Endothelial cell of umbilical vein (primary cell): Measurements from ENCODE around the gene NCK1.
"Not testable (repeated sequence)": the region's sequence is repeated elsewhere in the genome, so short reads cannot be mapped to it uniquely, and the experiment has no call there.

Experiments
- EZH2 ChIP-seq: IDR thresholded peaks from 2 replicates; pipeline ENCODE4 v1.6.1; 2012; ENCODE audit warnings: borderline replicate concordance, low read depth, mild to moderate bottlenecking, moderate library complexity, low read length, inconsistent platforms; ENCODE audit not compliant: severe bottlenecking
- GATA2 ChIP-seq: IDR thresholded peaks from 2 replicates; pipeline ENCODE4 v1.7.0; 2011; ENCODE audit warnings: low read depth, mild to moderate bottlenecking, moderate library complexity, mixed read lengths, low read length; ENCODE audit not compliant: insufficient read length, insufficient read depth
- POLR2AphosphoS5 ChIP-seq: IDR thresholded peaks from 2 replicates; pipeline ENCODE4 v1.6.1; 2012; ENCODE audit warnings: low read depth, mild to moderate bottlenecking, control low read depth, low read length, moderate library complexity; ENCODE audit not compliant: insufficient read depth
- TF ChIP-seq, protein P1 (sequence below), 2 donors: IDR thresholded peaks; 1 replicate in 1 of 2; 2 replicates in 1 of 2; pipeline ENCODE4 v1.5.1; 2011; ENCODE audit warnings: low read length in 2 of 2, mild to moderate bottlenecking in 2 of 2, moderate library complexity in 2 of 2, control low read depth in 1 of 2, inconsistent platforms in 1 of 2, low read depth in 1 of 2; ENCODE audit not compliant: insufficient read depth in 1 of 2; ENCODE audit errors: extremely low read depth in 1 of 2
- TF ChIP-seq, protein P2 (sequence below): IDR thresholded peaks from 2 replicates; pipeline ENCODE4 v1.6.1; 2011; ENCODE audit not compliant: insufficient read depth, insufficient read length

DNA sequence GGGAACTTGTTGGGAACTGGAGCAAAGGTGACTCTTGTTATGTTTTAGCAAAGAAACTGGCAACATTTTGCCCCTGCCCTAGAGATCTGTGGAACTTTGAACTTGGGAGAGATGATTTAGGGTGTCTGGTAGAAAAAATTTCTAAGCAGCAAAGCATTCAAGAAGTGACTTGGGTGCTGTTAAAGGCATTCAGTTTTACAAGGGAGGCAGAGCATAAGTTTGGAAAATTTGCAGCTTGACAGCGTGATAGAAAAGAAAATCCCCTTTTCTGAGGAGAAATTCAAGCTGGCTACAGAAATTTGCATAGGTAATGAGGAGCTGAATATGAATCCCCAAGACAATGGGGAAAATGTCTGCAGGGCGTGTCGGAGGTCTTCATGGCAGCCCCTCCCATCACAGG is 10.2 kb downstream of the NCK1 start:
- TF ChIP-seq, protein P1, sequence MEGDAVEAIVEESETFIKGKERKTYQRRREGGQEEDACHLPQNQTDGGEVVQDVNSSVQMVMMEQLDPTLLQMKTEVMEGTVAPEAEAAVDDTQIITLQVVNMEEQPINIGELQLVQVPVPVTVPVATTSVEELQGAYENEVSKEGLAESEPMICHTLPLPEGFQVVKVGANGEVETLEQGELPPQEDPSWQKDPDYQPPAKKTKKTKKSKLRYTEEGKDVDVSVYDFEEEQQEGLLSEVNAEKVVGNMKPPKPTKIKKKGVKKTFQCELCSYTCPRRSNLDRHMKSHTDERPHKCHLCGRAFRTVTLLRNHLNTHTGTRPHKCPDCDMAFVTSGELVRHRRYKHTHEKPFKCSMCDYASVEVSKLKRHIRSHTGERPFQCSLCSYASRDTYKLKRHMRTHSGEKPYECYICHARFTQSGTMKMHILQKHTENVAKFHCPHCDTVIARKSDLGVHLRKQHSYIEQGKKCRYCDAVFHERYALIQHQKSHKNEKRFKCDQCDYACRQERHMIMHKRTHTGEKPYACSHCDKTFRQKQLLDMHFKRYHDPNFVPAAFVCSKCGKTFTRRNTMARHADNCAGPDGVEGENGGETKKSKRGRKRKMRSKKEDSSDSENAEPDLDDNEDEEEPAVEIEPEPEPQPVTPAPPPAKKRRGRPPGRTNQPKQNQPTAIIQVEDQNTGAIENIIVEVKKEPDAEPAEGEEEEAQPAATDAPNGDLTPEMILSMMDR (IDR thresholded peaks at IDR 0.05; ENCODE audit: extremely low read depth in 1 of 2, insufficient read depth in 1 of 2, low read depth in 1 of 2, low read length in 2 of 2) = not testable (repeated sequence)
- TF ChIP-seq, protein P2, sequence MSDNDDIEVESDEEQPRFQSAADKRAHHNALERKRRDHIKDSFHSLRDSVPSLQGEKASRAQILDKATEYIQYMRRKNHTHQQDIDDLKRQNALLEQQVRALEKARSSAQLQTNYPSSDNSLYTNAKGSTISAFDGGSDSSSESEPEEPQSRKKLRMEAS = not testable (repeated sequence)
- not testable (repeated sequence) for TF ChIP-seq POLR2AphosphoS5, GATA2, EZH2
